HG02970 (cell line): ENCODE results near the gene TMEM143.
"Not testable (repeated sequence)": the region's sequence is repeated elsewhere in the genome, so short reads cannot be mapped to it uniquely, and the experiment has no call there.

Experiments
- ATAC-seq: cut with Tn5 transposase; IDR thresholded peaks from one replicate; pipeline ENCODE4 v1.9.1; 2021; ENCODE audit warnings: mild to moderate bottlenecking, moderate library complexity, moderate number of reproducible peaks; ENCODE audit not compliant: unreplicated experiment, low FRiP score

TMEM143 gene

DNA sequence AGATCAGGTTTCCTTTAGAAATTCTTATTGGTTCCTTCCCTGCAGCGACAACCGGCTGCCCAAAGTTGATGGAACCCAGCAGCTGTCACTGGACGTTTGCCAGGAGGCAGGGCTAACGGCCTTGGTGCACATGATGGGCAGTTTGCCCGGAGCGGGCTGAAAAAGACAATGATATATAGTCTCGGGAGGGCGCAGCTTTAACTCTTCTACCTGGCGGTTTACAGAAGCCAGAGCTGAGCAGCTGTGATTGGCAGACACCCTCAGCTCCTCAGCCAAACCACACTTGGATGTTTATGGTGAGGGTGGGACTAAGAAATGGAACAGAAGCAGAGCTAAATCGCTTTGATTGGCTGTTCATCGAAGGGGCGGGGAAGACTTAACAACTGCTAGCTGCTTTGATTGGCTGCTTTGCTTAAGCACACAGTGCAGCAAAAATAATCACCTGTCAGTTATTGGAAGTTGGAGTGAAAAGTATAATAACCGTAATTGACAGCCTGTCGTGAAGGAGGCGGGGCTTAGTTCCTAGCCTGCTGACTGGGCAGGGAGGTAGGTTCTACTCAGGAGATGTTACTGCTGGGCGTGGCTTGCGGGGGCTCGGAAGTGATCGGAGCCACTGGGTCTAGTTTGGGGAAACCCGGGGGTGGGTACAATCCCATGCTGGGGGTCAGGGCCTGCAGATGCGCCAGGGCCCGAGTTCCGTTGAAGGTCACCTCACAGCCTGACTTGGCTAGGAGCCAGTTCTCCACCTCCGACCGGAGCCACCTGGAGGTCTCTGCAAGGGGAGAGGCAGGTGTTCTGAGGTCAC lies 30.9 kb downstream of the TMEM143 start:
- ATAC-seq: peak; percentile 52

DNA sequence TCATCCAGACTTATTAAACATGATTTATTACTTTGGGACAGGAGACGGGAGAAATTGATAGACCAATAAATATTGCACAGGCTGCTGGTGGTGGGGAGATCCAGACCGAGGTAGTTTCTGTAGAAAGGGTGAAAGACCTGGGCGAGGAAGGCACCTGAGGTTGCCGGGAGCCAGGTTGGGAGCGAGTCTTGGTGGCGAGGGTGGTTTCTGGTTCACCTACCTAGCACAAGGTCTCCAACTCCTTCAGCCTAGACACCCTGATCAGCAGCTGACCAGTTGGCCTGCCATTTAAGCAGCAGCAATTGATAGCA lies 31.4 kb downstream of the TMEM143 start:
- no peak for ATAC-seq

DNA sequence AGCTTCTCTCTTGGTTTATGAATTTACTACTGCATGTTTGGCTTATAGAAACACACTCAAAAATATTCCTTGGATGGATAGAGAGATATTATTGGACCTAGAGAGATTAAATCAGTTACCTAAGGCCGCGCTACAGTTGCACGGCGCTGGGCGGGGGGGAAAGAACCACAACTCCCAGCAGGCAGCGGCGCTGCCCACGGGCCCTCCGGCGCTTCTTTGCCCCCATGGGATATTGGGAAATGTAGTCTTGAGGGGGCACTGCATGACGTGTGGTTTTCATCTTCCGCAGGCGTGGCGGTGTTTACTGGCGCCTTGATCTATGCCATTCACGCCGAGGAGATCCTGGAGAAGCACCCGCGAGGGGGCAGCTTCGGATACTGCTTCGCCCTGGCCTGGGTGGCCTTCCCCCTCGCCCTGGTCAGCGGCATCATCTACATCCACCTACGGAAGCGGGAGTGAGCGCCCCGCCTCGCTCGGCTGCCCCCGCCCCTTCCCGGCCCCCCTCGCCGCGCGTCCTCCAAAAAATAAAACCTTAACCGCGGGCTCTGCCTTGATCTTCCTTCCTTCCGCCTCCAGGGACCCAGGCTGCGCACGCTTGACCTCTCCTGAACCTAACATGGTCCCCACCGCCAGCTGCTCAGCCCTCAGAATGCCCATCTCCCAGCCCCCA lies 33.6 kb downstream of the TMEM143 start:
- peak; percentile 30 for ATAC-seq

GRCh38 chr19:48329167-48329891 lies 34.4 kb downstream of the TMEM143 start:
- no peak for ATAC-seq

GRCh38 chr19:48325265-48325910 lies 38.4 kb downstream of the TMEM143 start, which contains the start of gene EMP3:
Gene EMP3 (plus strand): TSS chr19:48325552. CDS start chr19:48326845, 1,293 bp downstream.
- no peak for ATAC-seq

GRCh38 chr19:48321622-48322591 lies 41.8 kb downstream of the TMEM143 start:
- peak; percentile 69 for ATAC-seq

GRCh38 chr19:48321372-48321621 lies 42.4 kb downstream of the TMEM143 start:
- peak; percentile 39 for ATAC-seq

DNA sequence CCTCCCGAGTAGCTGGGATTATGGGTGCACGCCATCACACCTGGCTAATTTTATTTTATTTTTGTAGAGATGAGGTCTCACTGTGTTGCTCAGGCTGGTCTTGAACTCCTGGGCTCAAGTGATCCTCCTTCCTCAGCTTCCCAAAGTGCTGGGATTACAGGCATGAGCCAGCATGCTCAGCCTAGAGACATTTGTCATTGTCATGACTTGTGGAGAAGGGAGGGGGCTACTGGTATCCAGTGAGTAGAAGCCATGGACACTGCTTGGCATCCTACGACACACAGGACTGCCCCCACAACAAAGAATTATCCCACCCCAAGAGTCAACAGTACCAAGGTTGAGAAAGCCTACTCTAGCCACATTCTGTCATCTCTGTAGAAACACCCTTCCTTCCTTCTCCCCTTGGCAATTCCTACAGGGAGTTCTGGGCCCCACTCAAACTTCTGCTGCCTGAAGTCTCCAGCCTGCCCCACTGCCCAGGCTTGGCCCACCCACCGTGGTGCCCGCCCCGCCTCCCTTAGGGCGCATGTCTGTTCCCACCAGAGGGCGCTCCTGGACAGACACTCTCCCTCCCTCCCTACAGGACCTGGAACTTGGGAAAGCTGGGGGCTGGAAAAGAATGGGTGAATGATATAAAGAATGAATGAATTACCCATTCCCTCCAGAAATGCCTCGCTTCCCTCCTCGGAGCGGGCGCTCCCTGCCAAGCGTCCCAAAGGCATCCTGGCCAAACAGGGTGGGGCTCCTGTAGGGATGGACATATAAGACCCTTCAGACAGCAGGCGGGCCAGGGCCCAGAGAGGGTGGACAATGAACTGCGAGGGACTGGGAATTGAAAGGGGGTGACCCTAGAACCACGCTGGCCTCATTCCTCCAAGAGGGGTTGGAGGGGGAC lies 43.8 kb downstream of the TMEM143 start:
- no peak for ATAC-seq

DNA sequence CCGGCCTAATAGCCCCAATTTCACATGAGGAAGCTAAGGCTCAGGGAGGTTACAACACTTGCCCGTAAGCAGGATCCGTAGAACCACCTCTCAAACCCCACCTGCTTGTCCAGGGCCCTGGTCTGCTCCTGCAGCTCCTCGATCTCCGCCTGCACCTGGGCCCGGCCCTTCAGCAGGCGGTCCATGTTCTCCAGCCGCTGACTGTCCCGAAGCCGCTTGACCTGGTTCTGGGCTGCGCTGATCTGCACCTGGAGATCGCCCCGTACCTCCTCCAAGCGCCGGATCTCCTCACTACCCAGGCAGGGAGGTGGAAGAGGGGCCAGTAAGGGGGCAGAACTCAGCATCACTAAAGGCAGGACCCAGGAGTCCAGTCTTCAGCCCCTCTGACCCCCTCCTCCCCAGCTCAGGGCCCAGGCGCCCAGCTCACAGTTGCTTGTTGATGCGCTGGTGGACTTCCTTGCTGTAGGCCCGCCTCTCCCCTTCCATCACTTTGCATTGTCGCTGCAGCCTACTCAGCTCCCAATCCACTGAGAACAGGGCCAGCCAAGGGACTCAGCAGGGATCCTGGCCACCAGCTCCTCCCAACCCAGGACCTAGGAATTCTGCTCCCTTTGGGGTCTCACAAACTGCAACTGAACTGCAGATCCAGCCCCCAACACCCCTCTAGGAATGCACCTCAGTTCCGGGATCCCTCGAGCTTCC lies 45.3 kb downstream of the TMEM143 start:
- no peak for ATAC-seq

DNA sequence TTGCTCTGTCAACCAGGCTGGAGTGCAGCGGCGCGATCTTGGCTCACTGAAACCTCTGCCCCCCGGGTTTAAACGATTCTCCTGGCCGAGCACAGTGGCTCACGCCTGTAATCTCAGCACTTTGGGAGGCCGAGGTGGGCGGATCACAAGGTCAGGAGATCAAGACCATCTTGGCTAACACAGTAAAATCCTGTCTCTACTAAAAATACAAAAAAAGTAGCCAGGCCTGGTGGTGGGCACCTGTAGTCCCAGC lies 46.1 kb downstream of the TMEM143 start:
- ATAC-seq: not testable (repeated sequence)

DNA sequence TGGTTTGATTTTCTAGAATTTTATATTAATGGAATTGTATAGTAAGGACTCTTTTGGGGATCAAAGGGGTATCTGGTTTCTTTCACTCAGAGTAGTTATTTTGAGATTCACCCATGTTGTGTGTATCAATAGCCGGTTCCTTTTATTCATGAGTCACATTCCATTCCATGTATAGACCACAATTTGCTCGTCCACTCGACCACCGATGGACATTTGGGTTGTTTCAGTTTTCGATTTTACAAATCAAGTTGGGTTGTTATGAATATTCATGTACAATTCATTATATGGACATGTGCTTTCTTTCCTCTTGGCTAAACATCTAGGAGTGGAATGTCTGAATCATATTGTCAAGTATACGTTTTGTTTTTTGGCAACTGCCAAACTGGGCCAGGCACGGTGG lies 48.0 kb downstream of the TMEM143 start:
- ATAC-seq: no peak

DNA sequence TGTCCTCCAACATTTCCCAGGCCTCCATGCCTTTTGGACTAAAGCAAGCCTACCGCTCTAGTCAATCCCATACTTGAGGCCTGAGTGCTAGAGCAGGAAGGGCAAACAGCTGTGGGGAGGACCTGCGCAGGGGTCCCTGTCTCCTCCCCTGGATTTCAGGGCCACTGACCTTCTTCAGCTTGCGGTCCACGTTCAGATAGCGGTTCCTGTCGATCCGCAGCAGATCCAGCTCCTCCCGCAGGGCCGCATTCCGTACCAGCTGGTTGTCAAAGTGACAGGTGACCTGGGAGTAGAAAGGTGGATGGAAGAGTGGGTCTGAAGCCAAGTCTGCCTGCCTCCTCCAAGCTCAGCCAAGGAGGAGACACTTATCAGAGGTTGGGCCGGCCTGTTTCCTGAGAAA lies 52.4 kb downstream of the TMEM143 start:
- no peak for ATAC-seq

DNA sequence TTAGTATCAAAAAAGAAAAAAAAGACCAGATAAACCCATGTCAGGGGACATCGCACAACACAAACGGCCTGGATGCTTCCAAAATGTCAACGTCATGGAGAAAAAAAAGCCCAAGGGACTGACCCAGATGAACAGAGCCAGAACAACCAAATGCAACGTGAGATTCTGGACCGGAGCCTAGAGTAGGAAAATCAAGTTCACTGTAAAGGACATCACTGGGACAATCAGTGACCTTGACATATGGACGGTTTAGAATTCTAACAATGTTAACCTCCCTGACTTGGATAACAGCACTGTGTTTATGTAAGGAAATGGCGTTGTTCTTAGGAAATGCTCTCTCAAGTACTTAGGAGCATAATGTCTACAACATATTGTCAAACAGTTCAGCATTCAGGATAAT lies 53.5 kb downstream of the TMEM143 start:
- no peak for ATAC-seq

- ATAC-seq: not testable (repeated sequence)
Observed at GRCh38 chr19:48309731-48310130, 54.0 kb downstream of the TMEM143 start.

DNA sequence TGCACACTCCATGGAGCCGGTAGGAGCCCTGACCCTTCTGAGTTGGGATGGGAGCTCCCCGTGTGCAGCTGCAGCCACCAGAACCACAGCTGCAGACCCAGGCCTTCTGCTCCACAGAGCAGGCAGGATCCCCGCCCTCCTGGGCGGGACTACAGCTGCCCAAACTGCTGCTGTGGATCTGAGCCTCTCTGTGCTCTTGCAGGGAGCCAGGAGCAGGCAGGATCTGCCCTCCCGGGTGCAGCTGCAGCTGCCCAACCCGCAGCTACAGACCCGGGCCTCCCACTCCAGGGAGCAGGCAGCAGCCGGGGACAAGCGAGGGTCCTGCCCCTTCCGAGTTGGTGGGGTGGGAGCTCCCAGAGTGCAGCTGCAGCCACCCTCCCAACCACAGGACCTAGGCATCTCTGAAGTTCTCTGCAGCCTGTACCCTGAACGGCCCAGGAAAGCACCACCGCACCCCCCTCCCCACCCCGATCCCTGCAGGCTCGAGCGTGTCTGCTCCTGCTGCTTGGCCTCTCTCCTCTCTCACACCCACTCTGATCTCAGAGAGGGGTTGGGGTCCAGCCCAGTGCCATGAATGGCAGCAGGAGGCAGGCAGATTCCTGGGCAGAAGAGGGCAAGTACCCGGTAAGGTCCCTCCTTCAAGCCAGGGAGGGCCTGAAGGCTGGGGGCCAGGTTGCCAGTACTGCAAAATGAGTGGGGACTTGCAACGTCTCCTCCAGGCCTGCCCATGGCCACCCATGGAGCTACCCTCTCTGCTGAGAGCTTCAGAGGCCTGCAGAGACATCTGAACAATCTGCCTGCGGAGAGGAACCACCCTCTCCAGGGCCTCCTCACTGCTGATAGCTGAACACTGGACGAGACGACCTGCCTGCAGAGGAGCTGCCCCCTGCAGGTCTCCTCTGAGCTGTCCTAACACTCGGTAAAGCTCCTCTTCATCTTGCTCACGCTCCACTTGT lies 54.8 kb downstream of the TMEM143 start:
- ATAC-seq: no peak

GRCh38 chr19:48303866-48304265 lies 59.9 kb downstream of the TMEM143 start:
- no peak for ATAC-seq

DNA sequence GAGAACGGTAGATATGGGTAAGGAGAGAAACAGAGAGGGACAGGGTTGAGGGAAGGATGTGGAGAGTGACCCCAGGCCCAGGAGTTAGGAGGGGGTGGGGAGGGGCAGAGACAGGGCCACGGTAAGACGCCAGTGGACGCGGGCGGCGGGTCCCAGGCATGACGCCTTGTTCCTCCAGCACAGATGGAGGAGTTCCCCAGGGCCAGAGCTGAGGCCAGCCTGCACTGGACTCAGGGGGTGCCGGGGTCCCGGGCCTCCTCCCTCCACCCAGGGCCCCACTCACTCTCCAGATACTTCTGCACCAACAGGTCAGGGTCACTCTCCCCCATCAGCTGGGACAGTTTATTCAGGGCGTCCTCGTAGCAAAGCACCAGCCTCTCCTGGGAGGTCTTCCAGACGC lies 60.4 kb downstream of the TMEM143 start:
- no peak for ATAC-seq

DNA sequence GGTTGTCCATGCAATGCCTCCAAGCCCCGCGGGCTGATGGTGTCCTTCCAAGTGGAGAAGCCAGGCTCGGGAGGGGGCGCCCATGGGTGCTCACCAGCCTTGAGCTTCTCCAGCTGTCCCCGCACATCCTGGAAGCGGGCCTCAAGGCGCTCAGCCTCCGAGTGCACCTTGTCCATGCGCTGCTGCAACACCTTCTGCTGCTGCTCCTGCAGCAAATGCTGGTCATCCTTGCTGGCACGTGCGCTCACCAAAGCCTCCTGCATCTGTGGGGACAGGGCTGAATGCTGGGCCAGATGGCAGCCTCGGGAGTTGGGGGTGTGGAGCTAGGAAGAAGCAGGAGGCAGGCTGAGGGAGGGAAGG lies 61.2 kb downstream of the TMEM143 start:
- ATAC-seq: no peak
